ENCODE results near the gene DUSP22.

Gene DUSP22

GRCh38 chr6:392441-393390, 100.4 kb downstream of the DUSP22 start:
- DNase-seq (ENCODE audit: low read depth in 2 of 2, low spot score in 1 of 2) = no peak

- DNase-seq (ENCODE audit: low read depth in 2 of 2, low spot score in 1 of 2) = no peak
Observed at GRCh38 chr6:393391-394221, 101.3 kb downstream of the DUSP22 start.

GRCh38 chr6:394641-395289, 102.5 kb downstream of the DUSP22 start:
- no peak for DNase-seq (ENCODE audit: low read depth in 2 of 2, low spot score in 1 of 2)

GRCh38 chr6:395432-396125, 103.3 kb downstream of the DUSP22 start:
- DNase-seq (ENCODE audit: low read depth in 2 of 2, low spot score in 1 of 2) = no peak

GRCh38 chr6:396126-396520, 103.8 kb downstream of the DUSP22 start:
- DNase-seq (ENCODE audit: low read depth in 2 of 2, low spot score in 1 of 2) = no peak

GRCh38 chr6:397056-397455, 104.8 kb downstream of the DUSP22 start:
- no peak for DNase-seq (ENCODE audit: low read depth in 2 of 2, low spot score in 1 of 2)

GRCh38 chr6:397604-398003, 105.3 kb downstream of the DUSP22 start:
- DNase-seq (ENCODE audit: low read depth in 2 of 2, low spot score in 1 of 2) = no peak

- no peak for DNase-seq (ENCODE audit: low read depth in 2 of 2, low spot score in 1 of 2)
Observed at GRCh38 chr6:398065-398464, 105.8 kb downstream of the DUSP22 start.

GRCh38 chr6:398558-399078, 106.3 kb downstream of the DUSP22 start:
- no peak for DNase-seq (ENCODE audit: low read depth in 2 of 2, low spot score in 1 of 2)

- DNase-seq (ENCODE audit: low read depth in 2 of 2, low spot score in 1 of 2) = no peak
Observed at GRCh38 chr6:399785-400534, 107.7 kb downstream of the DUSP22 start.

- no peak for DNase-seq (ENCODE audit: low read depth in 2 of 2, low spot score in 1 of 2)
Observed at GRCh38 chr6:400815-401214, 108.5 kb downstream of the DUSP22 start.

Measured in stimulated activated CD8-positive, alpha-beta memory T cell treated with anti-CD3 and anti-CD28 coated beads, Interleukin-4, amount 100 ng/mL, for 1 hour (primary cell).